Ovary (tissue), 9 donors: ENCODE results near the gene TGFBR2. TPM values are rescaled to one million over a fixed set of nuclear protein-coding genes. Genes with fewer than 3 reads are reported as not detected.

Experiments used
- DNase-seq, 5 donors: peaks; one replicate each; pipeline ENCODE4 v3.0.0-alpha.2; 2019 to 2020
- H3K27ac ChIP-seq, 2 donors: fragments of 200-600 bp; one replicate each; pipeline versions ENCODE4 v1.5.1 to v1.8.0; 2019 to 2022
- H3K27me3 ChIP-seq: fragments of 200-600 bp; one replicate; pipeline ENCODE4 v1.8.0; 2022
- H3K36me3 ChIP-seq: fragments of 200-600 bp; sonication (generic); one replicate; pipeline ENCODE4 v1.5.1; 2019
- H3K4me1 ChIP-seq: one replicate; pipeline ENCODE4 v1.8.1; 2013; ENCODE audit warnings: mild to moderate bottlenecking, moderate library complexity; ENCODE audit not compliant: insufficient read depth
- H3K4me3 ChIP-seq: fragments of 200-600 bp; sonication (generic); one replicate; pipeline ENCODE4 v1.5.1; 2017
- H3K9me3 ChIP-seq, 2 donors: fragments of 200-600 bp in 1 of 2; sonication (generic) in 1 of 2; one replicate each; pipeline versions ENCODE4 v1.5.1 to v1.8.1; 2013 to 2019; ENCODE audit warnings: mild to moderate bottlenecking in 1 of 2, moderate library complexity in 1 of 2
- CTCF ChIP-seq, 3 donors: fragments of 450-650 bp in 2 of 3; fragments of 200-600 bp in 1 of 3; IDR thresholded peaks; one replicate each; pipeline versions ENCODE4 v1.5.1 to v1.8.0; 2016 to 2022; ENCODE audit warnings: antibody characterized with exemption in 3 of 3, mild to moderate bottlenecking in 1 of 3
- EP300 ChIP-seq: sonication (generic); formaldehyde crosslinking; IDR thresholded peaks from one replicate; pipeline ENCODE4 v1.6.1; 2017; ENCODE audit warnings: antibody characterized with exemption
- POLR2A ChIP-seq: fragments of 450-650 bp; IDR thresholded peaks from one replicate; pipeline ENCODE4 v1.6.1; 2017; ENCODE audit warnings: antibody characterized with exemption, mild to moderate bottlenecking, moderate library complexity
- WGBS, 3 donors: extraction: QIAGEN DNeasy Blood & Tissue Kit in 1 of 3; methylation state at CpG; one replicate each; pipeline versions ENCODE4 v1.1.5 to v1.1.7; 2013 to 2017; 5-methylcytosine and 5-hydroxymethylcytosine counted together
- intact Hi-C, 4 donors: fragments of 100-400 bp; cut with DNase I; formaldehyde crosslinking; loops; one replicate each; pipeline versions ENCODE4 v1.11.0 to v1.15.1; 2022 to 2023
- polyA plus RNA-seq, 2 donors: library from polyadenylated mRNA; stranded (reverse); fragments of 200-250 nt in 1 of 2; fragments of 350-450 nt in 1 of 2; fragmentation: Illumina TruSeq in 1 of 2; extraction: RNeasy Lipid Tissue Mini Kit (QIAGEN cat#74804) in 1 of 2; gene quantifications; one replicate each; pipeline ENCODE4 v1.2.3, GENCODE V29; 2013 to 2014
- total RNA-seq, 7 donors: library from RNA; depleted of rRNA in 2 of 7; stranded (reverse); fragments of >200 nt in 2 of 7; fragmentation: NEBNext Ultra II Directional in 3 of 7; extraction: Animal tissue kit (Norgen Biotek cat#: 25700) in 3 of 7; gene quantifications; one replicate each; pipeline versions ENCODE4 v1.1.0 to v1.2.4, GENCODE V29; 2016 to 2023
- donor health status: DM: no; HTN: no; CAD: no; lungs with moderate emphysema.
- donor health status: DM: no; HTN: no; CAD: no.
- donor health status: Bipolar disorder and iron deficiency.
- donor health status: DM: yes; HTN: yes; CAD: no.
- donor health status: DM: no; HTN: no; CAD: no.
- donor health status: DM: yes; HTN: yes; CAD: no.

Gene TGFBR2
- total and polyA plus RNA-seq, 9 donors = 26.8 to 158 (median 53.8) TPM

GRCh38 chr3:30614943-30615342 lies 8.5 kb downstream of the TGFBR2 start:
- Histone ChIP-seq H3K4me3 (no peak overlapping the region), H3K36me3 (no peaks in the 10 kb centered on the region), H3K27me3 (no peaks in the 10 kb centered on the region), H3K4me1 (peaks cover 4% of the 10 kb centered on the region), H3K27ac (no peak overlapping the region), H3K9me3 (no peaks in the 10 kb centered on the region)
- WGBS, 3 donors = 86 to 94% (median 89%) methylated on average over 1 of the region's 1 CpG
- TF ChIP-seq EP300 (no peak), POLR2A (no peak), CTCF (IDR thresholded peaks at IDR 0.05) (no peak)
- no peak for DNase-seq
- intact Hi-C loops = no loop called here

- 68 to 89% (median 81%) methylated on average over 3 of the region's 3 CpGs for WGBS, 3 donors
- no peaks in the 10 kb centered on the region for H3K9me3 ChIP-seq
- TF ChIP-seq POLR2A (no peak), EP300 (no peak), CTCF (IDR thresholded peaks at IDR 0.05) (no peak)
- no peak overlapping the region for H3K27ac ChIP-seq
- intact Hi-C loops = no loop called here
- peaks cover 4% of the 10 kb centered on the region for H3K4me1 ChIP-seq
- H3K4me3 ChIP-seq = no peak overlapping the region
- DNase-seq = no peak
- no peaks in the 10 kb centered on the region for H3K36me3 ChIP-seq
- no peaks in the 10 kb centered on the region for H3K27me3 ChIP-seq
Measured at GRCh38 chr3:30615615-30616346, 9.4 kb downstream of the TGFBR2 start.

- no peak overlapping the region for H3K27ac ChIP-seq
- TF ChIP-seq EP300 (no peak), POLR2A (no peak), CTCF (IDR thresholded peaks at IDR 0.05) (no peak)
- H3K27me3 ChIP-seq = no peaks in the 10 kb centered on the region
- no peaks in the 10 kb centered on the region for H3K36me3 ChIP-seq
- no peak overlapping the region for H3K4me3 ChIP-seq
- intact Hi-C loops = no loop called here
- WGBS, 3 donors = 84 to 89% (median 88%) methylated on average over 1 of the region's 1 CpG
- DNase-seq = no peak
- peaks cover 4% of the 10 kb centered on the region for H3K4me1 ChIP-seq
- H3K9me3 ChIP-seq = no peaks in the 10 kb centered on the region
Measured at GRCh38 chr3:30616347-30617027, 10.1 kb downstream of the TGFBR2 start.

- intact Hi-C loops = no loop called here
- Histone ChIP-seq H3K27ac (no peak overlapping the region), H3K4me1 (peaks cover 2% of the 10 kb centered on the region), H3K9me3 (no peaks in the 10 kb centered on the region), H3K27me3 (no peaks in the 10 kb centered on the region), H3K4me3 (no peak overlapping the region), H3K36me3 (no peaks in the 10 kb centered on the region)
- TF ChIP-seq POLR2A (no peak), CTCF (IDR thresholded peaks at IDR 0.05) (no peak), EP300 (no peak)
- DNase-seq = no peak
- WGBS, 3 donors = 97 to 98% (median 98%) methylated on average over 5 of the region's 5 CpGs
Measured at GRCh38 chr3:30617069-30617468, 10.7 kb downstream of the TGFBR2 start.
